Thoracic aorta (tissue), 2 donors: ENCODE results near the gene UGT1A6. TPM values are rescaled to one million over a fixed set of nuclear protein-coding genes. Genes with fewer than 3 reads are reported as not detected.
"Not testable (repeated sequence)": the region's sequence is repeated elsewhere in the genome, so short reads cannot be mapped to it uniquely, and the experiment has no call there.

ENCODE experiments used
- ATAC-seq: fragments of 150-250 bp; one replicate; pipeline ENCODE4 v1.8.0; 2017; ENCODE audit warnings: low read depth; ENCODE audit not compliant: insufficient number of reproducible peaks, low FRiP score
- DNase-seq: peaks from one replicate; pipeline ENCODE4 v3.0.0-alpha.2; 2020; ENCODE audit warnings: low spot score
- H3K27ac ChIP-seq, 2 donors: fragments of 200-600 bp; sonication (generic); 1 replicate in 1 of 2; 2 replicates in 1 of 2; pipeline ENCODE4 v1.5.1; 2016; ENCODE audit warnings: mild to moderate bottlenecking in 2 of 2, moderate library complexity in 2 of 2
- H3K27me3 ChIP-seq: fragments of 200-600 bp; sonication (generic); replicated peaks from 2 replicates; pipeline ENCODE4 v1.6.0; 2016; ENCODE audit warnings: mild to moderate bottlenecking; ENCODE audit not compliant: insufficient read depth
- H3K36me3 ChIP-seq: fragments of 200-600 bp; sonication (generic); one replicate; pipeline ENCODE4 v1.5.1; 2016
- H3K4me1 ChIP-seq, 2 donors: fragments of 200-600 bp; sonication (generic); 1 replicate in 1 of 2; 2 replicates in 1 of 2; pipeline versions ENCODE4 v1.5.1 to v1.6.0; 2016; ENCODE audit warnings: low read depth in 2 of 2, mild to moderate bottlenecking in 1 of 2; ENCODE audit not compliant: control insufficient read depth in 1 of 2
- H3K4me3 ChIP-seq: fragments of 200-600 bp; sonication (generic); 2 replicates; pipeline ENCODE4 v1.5.1; 2016; ENCODE audit warnings: mild to moderate bottlenecking
- H3K9me3 ChIP-seq: fragments of 200-600 bp; sonication (generic); 2 replicates; pipeline ENCODE4 v1.5.1; 2016
- total RNA-seq, 2 donors: library from RNA; depleted of rRNA; stranded (reverse); fragments of >200 nt; gene quantifications; one replicate each; pipeline versions ENCODE4 v1.1.0 to v1.2.3, GENCODE V29; 2016
- TF ChIP-seq, protein P1 (sequence below): fragments of 200-600 bp; sonication (generic); IDR thresholded peaks from one replicate; pipeline ENCODE4 v1.5.1; 2019; ENCODE audit warnings: antibody characterized with exemption

The UGT1A6 gene
- total RNA-seq, 2 donors from 2014 or later, result not detected

DNA sequence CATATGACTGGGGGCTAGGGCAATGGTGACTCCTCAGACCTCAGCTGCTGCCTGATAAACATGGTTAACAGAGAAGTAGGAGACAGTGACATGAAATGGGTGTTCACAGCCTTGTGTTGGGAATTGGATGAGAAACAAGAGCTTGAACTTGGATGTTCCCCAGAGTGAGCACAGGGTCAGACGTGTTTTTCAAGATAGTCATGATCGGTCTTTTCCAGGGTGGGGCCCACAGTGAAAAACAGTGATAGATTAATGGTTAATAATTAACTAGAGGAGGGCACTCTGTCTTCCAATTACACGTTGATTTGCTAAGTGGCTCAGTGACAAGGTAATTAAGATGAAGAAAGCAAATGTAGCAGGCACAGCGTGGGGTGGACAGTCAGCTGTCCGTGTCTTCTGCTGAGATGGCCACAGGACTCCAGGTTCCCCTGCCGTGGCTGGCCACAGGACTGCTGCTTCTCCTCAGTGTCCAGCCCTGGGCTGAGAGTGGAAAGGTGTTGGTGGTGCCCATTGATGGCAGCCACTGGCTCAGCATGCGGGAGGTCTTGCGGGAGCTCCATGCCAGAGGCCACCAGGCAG, 36.1 kb downstream of the UGT1A6 start, which contains the start of gene UGT1A3:
TSS of gene UGT1A3 (plus strand) at position 320 of the 579 bp plus-strand sequence. CDS start at position 405, 85 bp downstream.
- DNase-seq, result no peak
- Histone ChIP-seq H3K4me1 (no peaks in the 10 kb centered on the region), H3K27ac (no peak within 1 kb of the TSS), H3K27me3 (no peaks in the 10 kb centered on the region), H3K4me3 (no peak within 1 kb of the TSS), H3K36me3 (no peaks in the 10 kb centered on the region), H3K9me3 (no peaks in the 10 kb centered on the region)
- no peak for ATAC-seq
- TF ChIP-seq, protein P1, sequence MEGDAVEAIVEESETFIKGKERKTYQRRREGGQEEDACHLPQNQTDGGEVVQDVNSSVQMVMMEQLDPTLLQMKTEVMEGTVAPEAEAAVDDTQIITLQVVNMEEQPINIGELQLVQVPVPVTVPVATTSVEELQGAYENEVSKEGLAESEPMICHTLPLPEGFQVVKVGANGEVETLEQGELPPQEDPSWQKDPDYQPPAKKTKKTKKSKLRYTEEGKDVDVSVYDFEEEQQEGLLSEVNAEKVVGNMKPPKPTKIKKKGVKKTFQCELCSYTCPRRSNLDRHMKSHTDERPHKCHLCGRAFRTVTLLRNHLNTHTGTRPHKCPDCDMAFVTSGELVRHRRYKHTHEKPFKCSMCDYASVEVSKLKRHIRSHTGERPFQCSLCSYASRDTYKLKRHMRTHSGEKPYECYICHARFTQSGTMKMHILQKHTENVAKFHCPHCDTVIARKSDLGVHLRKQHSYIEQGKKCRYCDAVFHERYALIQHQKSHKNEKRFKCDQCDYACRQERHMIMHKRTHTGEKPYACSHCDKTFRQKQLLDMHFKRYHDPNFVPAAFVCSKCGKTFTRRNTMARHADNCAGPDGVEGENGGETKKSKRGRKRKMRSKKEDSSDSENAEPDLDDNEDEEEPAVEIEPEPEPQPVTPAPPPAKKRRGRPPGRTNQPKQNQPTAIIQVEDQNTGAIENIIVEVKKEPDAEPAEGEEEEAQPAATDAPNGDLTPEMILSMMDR, result no peak

GRCh38 chr2:233736868-233737653, 44.4 kb downstream of the UGT1A6 start:
- not testable (repeated sequence) for H3K4me1 ChIP-seq, H3K4me3 ChIP-seq, H3K27ac ChIP-seq, H3K27me3 ChIP-seq, H3K36me3 ChIP-seq, DNase-seq, ATAC-seq, H3K9me3 ChIP-seq

- H3K36me3 ChIP-seq, result no peaks in the 10 kb centered on the region
- H3K27ac ChIP-seq, result no peak overlapping the region
- ATAC-seq, result no peak
- H3K4me3 ChIP-seq, result no peak overlapping the region
- H3K27me3 ChIP-seq, result no peaks in the 10 kb centered on the region
- H3K4me1 ChIP-seq, result no peaks in the 10 kb centered on the region
- no peaks in the 10 kb centered on the region for H3K9me3 ChIP-seq
- TF ChIP-seq, protein P1, result no peak
- no peak for DNase-seq
Measured at GRCh38 chr2:233740870-233741269, 48.2 kb downstream of the UGT1A6 start.

DNA sequence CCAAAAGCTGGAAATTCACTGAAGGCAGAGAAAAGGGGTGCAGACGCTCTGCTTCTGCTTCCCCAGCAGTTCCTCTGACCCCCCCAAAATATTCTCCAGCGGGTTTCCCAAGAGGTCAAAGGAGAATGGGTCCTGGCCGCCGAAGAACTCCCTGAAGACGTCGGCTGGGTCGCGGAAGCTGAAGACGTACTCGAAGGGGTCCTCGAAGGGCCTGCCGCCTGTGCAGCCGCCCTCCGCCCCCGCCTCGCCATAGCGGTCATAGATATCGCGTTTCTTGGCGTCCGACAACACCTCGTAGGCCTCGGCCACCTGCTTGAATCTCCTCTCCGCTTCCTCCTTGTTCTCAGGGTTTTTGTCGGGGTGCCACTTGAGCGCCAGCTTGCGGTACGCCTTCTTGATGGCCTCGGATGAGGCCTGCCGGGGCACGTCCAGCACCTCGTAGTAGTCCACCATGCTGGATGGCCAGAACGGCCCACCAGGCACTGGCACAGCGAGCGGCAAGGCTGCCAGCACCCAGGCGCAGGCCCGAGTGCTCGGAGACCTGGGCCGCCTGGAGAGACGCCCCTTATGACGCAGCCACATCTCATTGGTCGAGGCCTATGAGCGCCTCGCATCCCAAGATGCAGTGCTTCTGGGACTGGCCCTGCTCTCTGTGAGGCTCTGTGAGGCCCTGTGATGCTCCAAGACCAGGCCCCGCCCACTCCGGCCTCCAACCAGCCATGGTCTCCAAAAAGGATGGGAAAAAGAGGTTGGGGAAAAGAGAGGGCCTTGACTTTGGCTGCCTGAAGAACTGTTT, 51.0 kb downstream of the UGT1A6 start:
- no peaks in the 10 kb centered on the region for H3K9me3 ChIP-seq
- no peak overlapping the region for H3K4me3 ChIP-seq
- DNase-seq (no peak), ATAC-seq (no peak)
- TF ChIP-seq, protein P1, result no peak
- no peaks in the 10 kb centered on the region for H3K36me3 ChIP-seq
- no peaks in the 10 kb centered on the region for H3K4me1 ChIP-seq
- no peaks in the 10 kb centered on the region for H3K27me3 ChIP-seq
- H3K27ac ChIP-seq, result no peak overlapping the region

GRCh38 chr2:233745073-233745755, 52.5 kb downstream of the UGT1A6 start:
- no peak overlapping the region for H3K27ac ChIP-seq
- H3K36me3 ChIP-seq, result no peaks in the 10 kb centered on the region
- no peak for DNase-seq
- H3K4me3 ChIP-seq, result no peak overlapping the region
- H3K9me3 ChIP-seq, result no peaks in the 10 kb centered on the region
- H3K4me1 ChIP-seq, result no peaks in the 10 kb centered on the region
- no peak for ATAC-seq
- H3K27me3 ChIP-seq, result no peaks in the 10 kb centered on the region
- TF ChIP-seq, protein P1, result no peak

GRCh38 chr2:233745838-233746237, 53.1 kb downstream of the UGT1A6 start:
- H3K9me3 ChIP-seq, ATAC-seq: not testable (repeated sequence)

More at GRCh38 chr2:233745838-233746237, 53.1 kb downstream of the UGT1A6 start:
- not testable (repeated sequence) for H3K4me1 ChIP-seq, DNase-seq, H3K4me3 ChIP-seq, H3K36me3 ChIP-seq, H3K27me3 ChIP-seq, H3K27ac ChIP-seq
